Endothelial cell of umbilical vein (primary cell): ENCODE results near the gene JAG2. TPM values are rescaled to one million over a fixed set of nuclear protein-coding genes. Genes with fewer than 3 reads are reported as not detected.

ENCODE experiments used
- BruUV-seq: library from RNA; stranded (reverse); fragments of 400-500 nt; replicated peaks from 2 replicates; lab custom pipeline; 2021; lab: Mats Ljungman, UMichigan
- CTCF ChIA-PET: fragments of 300-600, 350-600 bp; sonication (Branson Sonifier 250); formaldehyde crosslinking; loops from one replicate; lab custom pipeline; 2021; ENCODE audit warnings: antibody characterized with exemption, inconsistent platforms; lab: Charles Lee
- POLR2A ChIA-PET: fragments of 300-600, 350-600 bp; sonication (Branson Sonifier 250); formaldehyde crosslinking; loops from one replicate; lab custom pipeline; 2021; ENCODE audit warnings: antibody characterized with exemption, inconsistent platforms; lab: Charles Lee
- DNase-seq: peaks from one replicate; pipeline ENCODE4 v3.0.0-alpha.2; 2011; ENCODE audit warnings: low read depth, low spot score
- FAIRE-seq: peaks from 2 replicates; lab custom pipeline; 2011; peaks lifted over from hg19 to GRCh38; lab: Jason Lieb, UNC
- H2AFZ ChIP-seq: 2 replicates; pipeline ENCODE4 v1.6.0; 2012; ENCODE audit warnings: low read depth, low read length, control low read depth, inconsistent platforms
- H3K27ac ChIP-seq: 2 replicates; pipeline ENCODE4 v1.5.1; 2011; ENCODE audit warnings: low read depth, mild to moderate bottlenecking, control low read depth, low read length, moderate library complexity; ENCODE audit not compliant: insufficient read depth
- H3K27me3 ChIP-seq, 2 experiments: 2 replicates each; pipeline versions ENCODE4 v1.6.0 to v1.6.1; 2011; ENCODE audit warnings: low read length in 2 of 2, mixed read lengths in 1 of 2; ENCODE audit not compliant: control insufficient read depth in 2 of 2, insufficient read depth in 2 of 2
- H3K36me3 ChIP-seq, 2 experiments: 2 replicates in 1 of 2; 3 replicates in 1 of 2; pipeline ENCODE4 v1.5.1; 2011; ENCODE audit warnings: low read length in 2 of 2, mild to moderate bottlenecking in 1 of 2, moderate library complexity in 1 of 2; ENCODE audit not compliant: control insufficient read depth in 2 of 2, insufficient read depth in 2 of 2; ENCODE audit errors: extremely low read depth in 1 of 2
- H3K4me1 ChIP-seq: 3 replicates; pipeline ENCODE4 v1.5.1; 2011; ENCODE audit warnings: mild to moderate bottlenecking, low read length; ENCODE audit not compliant: control insufficient read depth, insufficient read depth; ENCODE audit errors: extremely low read depth
- H3K4me2 ChIP-seq: 2 replicates; pipeline ENCODE4 v1.6.1; 2011; ENCODE audit warnings: low read length, control low read depth, mixed read lengths; ENCODE audit not compliant: insufficient read depth
- H3K4me3 ChIP-seq, 3 experiments: fragments of 200-600 bp in 1 of 3; sonication (generic), shearing (Covaris generic) in 1 of 3; replicated peaks in 1 of 3; 2 replicates each; pipeline ENCODE4 v1.5.1; 2011 to 2016; ENCODE audit warnings: control low read depth in 3 of 3, low read length in 3 of 3, mild to moderate bottlenecking in 2 of 3, inconsistent platforms in 1 of 3, low read depth in 1 of 3, moderate library complexity in 1 of 3; ENCODE audit not compliant: insufficient read depth in 1 of 3
- H3K79me2 ChIP-seq: 2 replicates; pipeline ENCODE4 v1.6.0; 2012; ENCODE audit warnings: low read length, inconsistent platforms; ENCODE audit not compliant: control insufficient read depth, insufficient read depth
- H3K9ac ChIP-seq: replicated peaks from 2 replicates; pipeline ENCODE3; 2011; ENCODE audit warnings: low read length, control low read depth; ENCODE audit not compliant: insufficient read depth; ENCODE audit errors: extremely low read depth
- H3K9me1 ChIP-seq: replicated peaks from 3 replicates; pipeline ENCODE4 v1.6.0; 2011; ENCODE audit warnings: mild to moderate bottlenecking, low read length; ENCODE audit not compliant: control insufficient read depth, insufficient read depth; ENCODE audit errors: extremely low read depth
- H3K9me3 ChIP-seq: replicated peaks from 2 replicates; pipeline ENCODE4 v1.5.1; 2012; ENCODE audit warnings: low read length, inconsistent platforms; ENCODE audit not compliant: control insufficient read depth, insufficient read depth
- H4K20me1 ChIP-seq: replicated peaks from 2 replicates; pipeline ENCODE3; 2011; ENCODE audit warnings: mild to moderate bottlenecking, low read length; ENCODE audit not compliant: control insufficient read depth, insufficient read depth; ENCODE audit errors: extremely low read depth
- EZH2 ChIP-seq: IDR thresholded peaks from 2 replicates; pipeline ENCODE4 v1.6.1; 2012; ENCODE audit warnings: borderline replicate concordance, low read depth, mild to moderate bottlenecking, moderate library complexity, low read length, inconsistent platforms; ENCODE audit not compliant: severe bottlenecking
- FOS ChIP-seq: IDR thresholded peaks from 2 replicates; pipeline ENCODE4 v1.6.1; 2011; ENCODE audit warnings: mild to moderate bottlenecking, low read length, moderate library complexity, borderline replicate concordance; ENCODE audit not compliant: insufficient read depth
- GATA2 ChIP-seq: IDR thresholded peaks from 2 replicates; pipeline ENCODE4 v1.7.0; 2011; ENCODE audit warnings: low read depth, mild to moderate bottlenecking, moderate library complexity, mixed read lengths, low read length; ENCODE audit not compliant: insufficient read length, insufficient read depth
- JUN ChIP-seq: IDR thresholded peaks from 2 replicates; pipeline ENCODE4 v1.6.1; 2011; ENCODE audit warnings: borderline replicate concordance, low read depth; ENCODE audit not compliant: insufficient read length, insufficient read depth
- MAX ChIP-seq: IDR thresholded peaks from 2 replicates; pipeline ENCODE4 v1.6.1; 2011; ENCODE audit not compliant: insufficient read depth, insufficient read length
- MYC ChIP-seq: IDR thresholded peaks from one replicate; pipeline ENCODE4 v1.6.1; 2011; ENCODE audit warnings: mild to moderate bottlenecking, low read depth, low read length
- POLR2A ChIP-seq: IDR thresholded peaks from 2 replicates; pipeline ENCODE4 v1.6.1; 2012; ENCODE audit warnings: low read depth, mild to moderate bottlenecking, control low read depth, low read length
- POLR2AphosphoS5 ChIP-seq: IDR thresholded peaks from 2 replicates; pipeline ENCODE4 v1.6.1; 2012; ENCODE audit warnings: low read depth, mild to moderate bottlenecking, control low read depth, low read length, moderate library complexity; ENCODE audit not compliant: insufficient read depth
- dilution Hi-C: fragments of 300-500 bp; cut with MboI; formaldehyde crosslinking; loops from one replicate; pipeline ENCODE4 v1.15.0; 2019; ENCODE audit warnings: low sequenced_read_pairs; ENCODE audit not compliant: extremely low pct_ligation_motif_present
- intact Hi-C: fragments of 100-400 bp; cut with micrococcal nuclease; formaldehyde crosslinking; loops from one replicate; pipeline ENCODE4 v1.10.0; 2022
- polyA plus RNA-seq, 4 experiments: library from polyadenylated mRNA; depleted of rRNA in 3 of 4; stranded (reverse) in 3 of 4; unstranded in 1 of 4; fragments of >200 nt; gene quantifications; 2 replicates each; pipeline versions ENCODE4 v1.2.1 to v1.2.3, GENCODE V29; 2011 to 2012; ENCODE audit warnings: missing spikeins in 1 of 4
- total RNA-seq: library from RNA; stranded (reverse); gene quantifications from 2 replicates; pipeline ENCODE4 v1.2.3, GENCODE V29; 2021
- TF ChIP-seq, protein P1 (sequence below), 2 donors: IDR thresholded peaks; 1 replicate in 1 of 2; 2 replicates in 1 of 2; pipeline ENCODE4 v1.5.1; 2011; ENCODE audit warnings: low read length in 2 of 2, mild to moderate bottlenecking in 2 of 2, moderate library complexity in 2 of 2, control low read depth in 1 of 2, inconsistent platforms in 1 of 2, low read depth in 1 of 2; ENCODE audit not compliant: insufficient read depth in 1 of 2; ENCODE audit errors: extremely low read depth in 1 of 2

Gene JAG2
- total and polyA plus RNA-seq, 2 donors (not counting 3 experiments of a cell fraction or from before 2014, with no cell fraction given): 105 to 128 TPM

- H2AFZ ChIP-seq: no peak overlapping the region
- BruUV-seq: no TSS peak
- intact Hi-C loops: no loop called here
- dilution Hi-C loops: no loop called here
- no peak overlapping the region for H3K9ac ChIP-seq
- H4K20me1 ChIP-seq: no peaks in the 10 kb centered on the region
- TF ChIP-seq, protein P1, sequence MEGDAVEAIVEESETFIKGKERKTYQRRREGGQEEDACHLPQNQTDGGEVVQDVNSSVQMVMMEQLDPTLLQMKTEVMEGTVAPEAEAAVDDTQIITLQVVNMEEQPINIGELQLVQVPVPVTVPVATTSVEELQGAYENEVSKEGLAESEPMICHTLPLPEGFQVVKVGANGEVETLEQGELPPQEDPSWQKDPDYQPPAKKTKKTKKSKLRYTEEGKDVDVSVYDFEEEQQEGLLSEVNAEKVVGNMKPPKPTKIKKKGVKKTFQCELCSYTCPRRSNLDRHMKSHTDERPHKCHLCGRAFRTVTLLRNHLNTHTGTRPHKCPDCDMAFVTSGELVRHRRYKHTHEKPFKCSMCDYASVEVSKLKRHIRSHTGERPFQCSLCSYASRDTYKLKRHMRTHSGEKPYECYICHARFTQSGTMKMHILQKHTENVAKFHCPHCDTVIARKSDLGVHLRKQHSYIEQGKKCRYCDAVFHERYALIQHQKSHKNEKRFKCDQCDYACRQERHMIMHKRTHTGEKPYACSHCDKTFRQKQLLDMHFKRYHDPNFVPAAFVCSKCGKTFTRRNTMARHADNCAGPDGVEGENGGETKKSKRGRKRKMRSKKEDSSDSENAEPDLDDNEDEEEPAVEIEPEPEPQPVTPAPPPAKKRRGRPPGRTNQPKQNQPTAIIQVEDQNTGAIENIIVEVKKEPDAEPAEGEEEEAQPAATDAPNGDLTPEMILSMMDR (IDR thresholded peaks at IDR 0.05; ENCODE audit: extremely low read depth in 1 of 2, insufficient read depth in 1 of 2, low read depth in 1 of 2, low read length in 2 of 2): no peak
- TF ChIP-seq MAX (no peak), POLR2AphosphoS5 (no peak)
- no peaks in the 10 kb centered on the region for H3K79me2 ChIP-seq
- H3K9me3 ChIP-seq: no peaks in the 10 kb centered on the region
- ChIA-PET CTCF (no interaction called here), POLR2A (no interaction called here)
- no peaks in the 10 kb centered on the region for H3K9me1 ChIP-seq
- no peak overlapping the region for H3K4me2 ChIP-seq
- peaks cover under 1 to 8% of the 10 kb centered on the region in 2 experiments for H3K27me3 ChIP-seq
- H3K27ac ChIP-seq: no peak overlapping the region
- no peak overlapping the region for H3K4me3 ChIP-seq
- DNase-seq: no peak
- FAIRE-seq: no peak
- H3K36me3 ChIP-seq: no peaks in the 10 kb centered on the region
- H3K4me1 ChIP-seq: peaks cover 8% of the 10 kb centered on the region
Observed at GRCh38 chr14:105097794-105098127, 70.8 kb downstream of the JAG2 start.

- no peak overlapping the region for H3K27ac ChIP-seq
Observed at GRCh38 chr14:105096206-105096875, 72.2 kb downstream of the JAG2 start.

More at GRCh38 chr14:105096206-105096875, 72.2 kb downstream of the JAG2 start:
- intact Hi-C loops: no loop called here
- CTCF ChIA-PET: no interaction called here
- Histone ChIP-seq H3K27me3 (no peaks in the 10 kb centered on the region), H3K4me3 (no peak overlapping the region), H2AFZ (no peak overlapping the region), H3K9ac (no peak overlapping the region), H4K20me1 (no peaks in the 10 kb centered on the region), H3K79me2 (no peaks in the 10 kb centered on the region), H3K36me3 (no peaks in the 10 kb centered on the region), H3K4me2 (no peak overlapping the region), H3K9me1 (no peaks in the 10 kb centered on the region), H3K4me1 (peaks cover 11% of the 10 kb centered on the region), H3K9me3 (no peaks in the 10 kb centered on the region)
- no peak for FAIRE-seq
- no peak for TF ChIP-seq EZH2
- no peak for TF ChIP-seq FOS
- no peak for TF ChIP-seq MAX
- no peak for TF ChIP-seq POLR2A
- no peak for TF ChIP-seq MYC
- TF ChIP-seq, protein P1 (IDR thresholded peaks at IDR 0.05; ENCODE audit: extremely low read depth in 1 of 2, insufficient read depth in 1 of 2, low read depth in 1 of 2, low read length in 2 of 2): no peak
- TF ChIP-seq JUN: no peak
- TF ChIP-seq GATA2: no peak
- TF ChIP-seq POLR2AphosphoS5: no peak
- POLR2A ChIA-PET: interaction anchor here (0.6 kb wide), 1 partner anchor 65 kb away, joined by 3 read pairs; no protein-coding TSS in a partner anchor
- dilution Hi-C loops: no loop called here
- no TSS peak for BruUV-seq
- DNase-seq: no peak
